Vagina (tissue), 2 donors: ENCODE results near the gene SMG6.

Source experiments
- CTCF ChIP-seq, 3 experiments: fragments of 450-650 bp in 2 of 3; fragments of 200-600 bp in 1 of 3; sonication (generic) in 1 of 3; IDR thresholded peaks; one replicate each; pipeline ENCODE4 v1.5.1; 2017 to 2019; ENCODE audit warnings: antibody characterized with exemption in 3 of 3, mild to moderate bottlenecking in 2 of 3, moderate library complexity in 2 of 3
- POLR2A ChIP-seq, 2 donors: fragments of 450-650 bp; IDR thresholded peaks; one replicate each; pipeline ENCODE4 v1.6.1; 2017; ENCODE audit warnings: antibody characterized with exemption in 2 of 2, mild to moderate bottlenecking in 2 of 2, moderate library complexity in 2 of 2
- POLR2AphosphoS5 ChIP-seq, 2 donors: sonication (generic); formaldehyde crosslinking; IDR thresholded peaks; one replicate each; pipeline ENCODE4 v1.9.0; 2017; ENCODE audit warnings: antibody characterized with exemption in 2 of 2, mild to moderate bottlenecking in 2 of 2, low read depth in 1 of 2; ENCODE audit not compliant: insufficient read depth in 1 of 2

GRCh38 chr17:2247005-2247404, 56.6 kb downstream of the SMG6 start:
- no peak for TF ChIP-seq POLR2A (IDR thresholded peaks at IDR 0.05)
- no peak for TF ChIP-seq CTCF (IDR thresholded peaks at IDR 0.05)
- no peak for TF ChIP-seq POLR2AphosphoS5 (IDR thresholded peaks at IDR 0.05; ENCODE audit: insufficient read depth in 1 of 2, low read depth in 1 of 2)
